ENCODE data around the gene CHKA. TPM values are rescaled to one million over a fixed set of nuclear protein-coding genes. Genes with fewer than 3 reads are reported as not detected.

The CHKA gene
- total RNA-seq, 2 experiments from 2014 or later = 15.8 to 16.7 TPM

- Mint-ChIP-seq H3K9me3 (no peaks in the 10 kb centered on the region), H3K27me3 (no peaks in the 10 kb centered on the region), H3K27ac (no peak overlapping the region), H3K36me3 (ENCODE audit: low read depth) (no peaks in the 10 kb centered on the region), H3K4me1 (ENCODE audit: low read depth) (no peaks in the 10 kb centered on the region), H3K4me3 (no peak overlapping the region)
- no peak for DNase-seq
- TF ChIP-seq, protein P1, sequence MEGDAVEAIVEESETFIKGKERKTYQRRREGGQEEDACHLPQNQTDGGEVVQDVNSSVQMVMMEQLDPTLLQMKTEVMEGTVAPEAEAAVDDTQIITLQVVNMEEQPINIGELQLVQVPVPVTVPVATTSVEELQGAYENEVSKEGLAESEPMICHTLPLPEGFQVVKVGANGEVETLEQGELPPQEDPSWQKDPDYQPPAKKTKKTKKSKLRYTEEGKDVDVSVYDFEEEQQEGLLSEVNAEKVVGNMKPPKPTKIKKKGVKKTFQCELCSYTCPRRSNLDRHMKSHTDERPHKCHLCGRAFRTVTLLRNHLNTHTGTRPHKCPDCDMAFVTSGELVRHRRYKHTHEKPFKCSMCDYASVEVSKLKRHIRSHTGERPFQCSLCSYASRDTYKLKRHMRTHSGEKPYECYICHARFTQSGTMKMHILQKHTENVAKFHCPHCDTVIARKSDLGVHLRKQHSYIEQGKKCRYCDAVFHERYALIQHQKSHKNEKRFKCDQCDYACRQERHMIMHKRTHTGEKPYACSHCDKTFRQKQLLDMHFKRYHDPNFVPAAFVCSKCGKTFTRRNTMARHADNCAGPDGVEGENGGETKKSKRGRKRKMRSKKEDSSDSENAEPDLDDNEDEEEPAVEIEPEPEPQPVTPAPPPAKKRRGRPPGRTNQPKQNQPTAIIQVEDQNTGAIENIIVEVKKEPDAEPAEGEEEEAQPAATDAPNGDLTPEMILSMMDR (IDR thresholded peaks at IDR 0.05) = no peak
- ATAC-seq = no peak
- CTCF ChIA-PET = no interaction called here
- intact Hi-C loops (cut with micrococcal nuclease) = no loop called here
- POLR2A ChIA-PET = no interaction called here
These were observed 27.7 kb upstream of the CHKA start for GRCh38 chr11:68148879-68149278.

DNA sequence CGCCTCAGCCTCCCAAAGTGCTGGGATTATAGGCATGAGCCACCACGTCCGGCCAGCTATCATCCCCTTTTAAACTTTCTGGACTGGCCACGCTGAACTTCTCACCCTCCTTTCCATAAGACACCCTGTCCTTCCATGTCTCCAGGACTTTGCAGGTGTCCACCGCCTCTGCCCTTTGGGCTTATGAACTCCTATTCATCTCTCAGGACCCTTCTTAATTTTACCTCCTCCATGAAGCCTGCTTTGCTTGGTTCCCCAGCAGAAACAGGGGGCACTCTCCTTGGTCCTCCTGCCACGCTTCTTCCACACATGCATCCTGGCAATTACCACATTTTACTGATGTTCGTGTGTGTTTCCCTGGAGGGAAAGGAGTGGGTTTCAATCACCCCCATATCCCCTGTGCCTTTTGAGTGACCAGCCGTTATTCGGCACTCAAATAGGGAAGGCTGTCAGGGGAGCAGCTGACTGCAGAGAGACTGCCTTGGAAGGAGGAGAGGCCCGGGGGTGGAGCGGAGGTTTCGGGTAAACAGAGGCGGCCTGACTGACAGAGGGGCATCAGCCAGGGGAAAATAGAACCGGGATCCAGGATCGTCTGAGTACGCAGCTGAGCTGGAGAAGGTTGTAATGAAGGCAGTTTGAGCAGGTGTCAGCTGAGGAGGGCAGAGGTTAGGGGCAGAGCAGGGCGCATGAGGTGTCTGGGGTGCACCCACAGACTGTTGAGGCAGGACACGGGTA lies 27.1 kb upstream of the CHKA start:
- no peak for ATAC-seq
- CTCF ChIA-PET = no interaction called here
- intact Hi-C loops (cut with micrococcal nuclease) = no loop called here

GRCh38 chr11:68146704-68147474 lies 25.7 kb upstream of the CHKA start:
- Mint-ChIP-seq H3K36me3 (ENCODE audit: low read depth) (no peaks in the 10 kb centered on the region), H3K4me1 (ENCODE audit: low read depth) (peaks cover 7% of the 10 kb centered on the region), H3K27ac (no peak overlapping the region), H3K9me3 (no peaks in the 10 kb centered on the region), H3K27me3 (no peaks in the 10 kb centered on the region), H3K4me3 (no peak overlapping the region)
- CTCF ChIA-PET = interaction anchor here (1.1 kb wide), 1 partner anchor 59 kb away, joined by 3 read pairs; no protein-coding TSS in a partner anchor
- intact Hi-C loops (cut with micrococcal nuclease) = no loop called here
- ATAC-seq (no peak), DNase-seq (no peak)
- POLR2A ChIA-PET = no interaction called here
- TF ChIP-seq, protein P1 (IDR thresholded peaks at IDR 0.05) = no peak

More for the DNA sequence above, 27.1 kb upstream of the CHKA start:
- TF ChIP-seq, protein P1 (IDR thresholded peaks at IDR 0.05) = no peak
- POLR2A ChIA-PET = no interaction called here
- Mint-ChIP-seq H3K9me3 (no peaks in the 10 kb centered on the region), H3K27me3 (no peaks in the 10 kb centered on the region), H3K4me1 (ENCODE audit: low read depth) (no peaks in the 10 kb centered on the region), H3K36me3 (ENCODE audit: low read depth) (no peaks in the 10 kb centered on the region), H3K4me3 (no peak overlapping the region), H3K27ac (no peak overlapping the region)
- DNase-seq = no peak

GRCh38 chr11:68146010-68146540 lies 24.9 kb upstream of the CHKA start:
- no peak for DNase-seq
- Mint-ChIP-seq H3K36me3 (ENCODE audit: low read depth) (no peaks in the 10 kb centered on the region), H3K27me3 (no peaks in the 10 kb centered on the region), H3K4me1 (ENCODE audit: low read depth) (peaks cover 13% of the 10 kb centered on the region), H3K4me3 (no peak overlapping the region), H3K9me3 (no peaks in the 10 kb centered on the region), H3K27ac (no peak overlapping the region)
- ATAC-seq = no peak
- CTCF ChIA-PET = no interaction called here
- intact Hi-C loops (cut with micrococcal nuclease) = no loop called here
- TF ChIP-seq, protein P1 (IDR thresholded peaks at IDR 0.05) = no peak
- POLR2A ChIA-PET = no interaction called here
